GM12878 (cell line): ENCODE data around the gene KRAS. TPM values are rescaled to one million over a fixed set of nuclear protein-coding genes. Genes with fewer than 3 reads are reported as not detected.

Source experiments
- CBX3 ChIP-seq: fragments of 200-600 bp; sonication (generic); IDR thresholded peaks from 2 replicates; pipeline ENCODE4 v1.6.1; 2016; ENCODE audit warnings: low read depth, borderline replicate concordance
- CREB1 ChIP-seq: IDR thresholded peaks from 2 replicates; pipeline ENCODE4 v1.6.1; 2012; ENCODE audit warnings: low read depth, mild to moderate bottlenecking, inconsistent platforms
- EED ChIP-seq: sonication (generic); IDR thresholded peaks from 2 replicates; pipeline ENCODE4 v1.6.1; 2016; ENCODE audit warnings: antibody characterized with exemption, low read depth
- FOS ChIP-seq: IDR thresholded peaks from 3 replicates; pipeline ENCODE4 v1.6.1; 2011; ENCODE audit warnings: borderline replicate concordance; ENCODE audit not compliant: insufficient read length; ENCODE audit errors: extremely low read depth
- NR2C2 ChIP-seq: IDR thresholded peaks from 2 replicates; pipeline ENCODE4 v1.6.1; 2011; ENCODE audit warnings: borderline replicate concordance, low read depth; ENCODE audit not compliant: control insufficient read depth, insufficient read length
- PML ChIP-seq: IDR thresholded peaks from 2 replicates; pipeline ENCODE4 v1.6.1; 2012; ENCODE audit warnings: low read length, inconsistent platforms
- RCOR1 ChIP-seq: conservative IDR thresholded peaks from 2 replicates; pipeline ENCODE4 v1.6.1; 2012; ENCODE audit warnings: low read depth, low read length, improper control_type of control experiment
- SPI1 ChIP-seq: IDR thresholded peaks from 2 replicates; pipeline ENCODE4 v1.6.1; 2011; ENCODE audit warnings: low read depth, mild to moderate bottlenecking, low read length, moderate library complexity, borderline replicate concordance; ENCODE audit not compliant: insufficient read depth
- ZNF24 ChIP-seq: fragments of 450-650 bp; IDR thresholded peaks from 2 replicates; pipeline ENCODE4 v1.6.1; 2017; ENCODE audit warnings: antibody characterized with exemption, mild to moderate bottlenecking
- polyA plus RNA-seq, 11 experiments: library from polyadenylated mRNA; depleted of rRNA in 4 of 11; unstranded in 6 of 11; stranded (reverse) in 5 of 11; fragments of >200 nt; fragmentation: Nextera tagmentation in 4 of 11; fragmentation: Illumina TruSeq in 1 of 11; extraction: Ambion mirVana in 4 of 11; extraction: Trizol in 1 of 11; gene quantifications; 1 replicate in 1 of 11; 2 replicates in 10 of 11; pipeline versions ENCODE4 v1.2.1 to v1.2.3, GENCODE V29; 2011 to 2016; ENCODE audit warnings: inconsistent platforms in 2 of 11, missing spikeins in 2 of 11, low read depth in 1 of 11
- total RNA-seq, 4 experiments: library from RNA; depleted of rRNA in 3 of 4; stranded (reverse); fragments of >200 nt in 3 of 4; fragmentation: Illumina TruSeq in 1 of 4; extraction: Trizol in 1 of 4; gene quantifications; 2 replicates each; pipeline versions ENCODE4 v1.2.1 to v1.2.3, GENCODE V29; 2013 to 2021
- TF ChIP-seq, protein P1 (sequence below): fragments of 450-650 bp; IDR thresholded peaks from 2 replicates; pipeline ENCODE4 v1.6.1; 2016; ENCODE audit warnings: mild to moderate bottlenecking
- TF ChIP-seq, protein P2 (sequence below): fragments of 450-650 bp; IDR thresholded peaks from 2 replicates; pipeline ENCODE4 v1.6.1; 2017; ENCODE audit warnings: borderline replicate concordance
- TF ChIP-seq, protein P3 (sequence below): fragments of 450-650 bp; formaldehyde crosslinking; IDR thresholded peaks from 2 replicates; pipeline ENCODE4 v1.5.0; 2022; ENCODE audit warnings: mild to moderate bottlenecking, missing genetic modification characterization
- TF ChIP-seq, protein P4 (sequence below): fragments of 450-650 bp; IDR thresholded peaks from 2 replicates; pipeline ENCODE4 v1.6.1; 2017; ENCODE audit warnings: mild to moderate bottlenecking, moderate library complexity
- TF ChIP-seq, protein P5 (sequence below): fragments of 450-650 bp; IDR thresholded peaks from 2 replicates; pipeline ENCODE4 v1.6.1; 2014; ENCODE audit warnings: mild to moderate bottlenecking
- TF ChIP-seq, protein P6 (sequence below): IDR thresholded peaks from 2 replicates; pipeline ENCODE4 v1.6.1; 2012; ENCODE audit warnings: low read depth, low read length, improper control_type of control experiment

KRAS gene
- total and polyA plus RNA-seq, 10 of the 15 experiments (the other 5 are each of a cell fraction or from before 2014, with no cell fraction given) = 3.1 to 23.8 (median 8.0) TPM

DNA sequence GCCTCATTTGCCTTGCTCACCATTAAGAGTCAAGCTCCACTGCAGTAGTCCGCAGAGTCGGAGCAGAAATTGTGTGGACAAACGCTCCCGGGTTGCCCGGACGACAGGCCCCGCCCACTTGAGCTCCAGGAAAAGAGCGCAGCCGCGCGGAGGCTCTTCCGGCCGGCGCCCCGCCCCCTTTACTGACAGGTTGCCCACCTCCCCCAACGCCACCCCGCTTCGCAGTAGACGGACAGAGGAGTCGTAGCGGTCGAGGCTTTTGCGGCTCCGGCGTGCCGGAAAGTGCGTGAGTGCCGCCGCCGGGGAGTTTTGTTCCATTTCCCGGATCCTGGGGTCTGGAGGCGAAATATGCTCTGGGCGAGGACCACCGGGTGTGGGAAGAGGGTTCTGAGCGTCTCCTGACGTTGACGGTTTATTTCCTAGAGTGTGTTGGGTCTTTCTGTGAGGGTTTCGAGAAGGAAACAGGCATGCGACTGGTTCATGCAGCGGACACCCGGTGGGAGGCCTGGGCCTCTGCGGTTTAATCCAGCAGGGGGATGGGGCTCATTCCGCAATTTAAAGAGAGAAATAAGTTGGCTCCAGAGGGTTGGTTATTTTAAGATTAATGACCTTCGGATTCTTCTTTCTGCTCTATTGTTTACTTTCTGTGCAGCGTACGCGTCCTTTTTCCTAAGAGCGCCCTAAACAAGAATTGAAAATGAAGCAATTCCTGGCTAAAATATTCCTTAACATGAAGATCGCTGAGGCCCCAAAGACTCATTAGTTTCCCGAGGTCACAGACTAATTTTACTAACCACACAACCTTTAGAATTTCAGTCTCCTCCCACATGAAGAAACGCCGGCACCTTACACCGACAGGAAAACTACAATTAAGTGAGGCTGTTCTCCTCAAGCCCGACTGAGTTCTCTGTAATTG is 55.4 kb downstream of the KRAS start, which contains the start of the genes DNAI7 and ETFRF1 (continued):
- TF ChIP-seq, protein P1, sequence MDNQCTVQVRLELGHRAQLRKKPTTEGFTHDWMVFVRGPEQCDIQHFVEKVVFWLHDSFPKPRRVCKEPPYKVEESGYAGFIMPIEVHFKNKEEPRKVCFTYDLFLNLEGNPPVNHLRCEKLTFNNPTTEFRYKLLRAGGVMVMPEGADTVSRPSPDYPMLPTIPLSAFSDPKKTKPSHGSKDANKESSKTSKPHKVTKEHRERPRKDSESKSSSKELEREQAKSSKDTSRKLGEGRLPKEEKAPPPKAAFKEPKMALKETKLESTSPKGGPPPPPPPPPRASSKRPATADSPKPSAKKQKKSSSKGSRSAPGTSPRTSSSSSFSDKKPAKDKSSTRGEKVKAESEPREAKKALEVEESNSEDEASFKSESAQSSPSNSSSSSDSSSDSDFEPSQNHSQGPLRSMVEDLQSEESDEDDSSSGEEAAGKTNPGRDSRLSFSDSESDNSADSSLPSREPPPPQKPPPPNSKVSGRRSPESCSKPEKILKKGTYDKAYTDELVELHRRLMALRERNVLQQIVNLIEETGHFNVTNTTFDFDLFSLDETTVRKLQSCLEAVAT = peak; percentile 59; the same call in 1 of the 2 replicates
- no peak for TF ChIP-seq FOS
- no peak for TF ChIP-seq ZNF24
- TF ChIP-seq, protein P2, sequence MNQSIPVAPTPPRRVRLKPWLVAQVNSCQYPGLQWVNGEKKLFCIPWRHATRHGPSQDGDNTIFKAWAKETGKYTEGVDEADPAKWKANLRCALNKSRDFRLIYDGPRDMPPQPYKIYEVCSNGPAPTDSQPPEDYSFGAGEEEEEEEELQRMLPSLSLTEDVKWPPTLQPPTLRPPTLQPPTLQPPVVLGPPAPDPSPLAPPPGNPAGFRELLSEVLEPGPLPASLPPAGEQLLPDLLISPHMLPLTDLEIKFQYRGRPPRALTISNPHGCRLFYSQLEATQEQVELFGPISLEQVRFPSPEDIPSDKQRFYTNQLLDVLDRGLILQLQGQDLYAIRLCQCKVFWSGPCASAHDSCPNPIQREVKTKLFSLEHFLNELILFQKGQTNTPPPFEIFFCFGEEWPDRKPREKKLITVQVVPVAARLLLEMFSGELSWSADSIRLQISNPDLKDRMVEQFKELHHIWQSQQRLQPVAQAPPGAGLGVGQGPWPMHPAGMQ = 0 out of 2 replicates have a peak, but pooled peaks have one; percentile 48
- TF ChIP-seq, protein P3, sequence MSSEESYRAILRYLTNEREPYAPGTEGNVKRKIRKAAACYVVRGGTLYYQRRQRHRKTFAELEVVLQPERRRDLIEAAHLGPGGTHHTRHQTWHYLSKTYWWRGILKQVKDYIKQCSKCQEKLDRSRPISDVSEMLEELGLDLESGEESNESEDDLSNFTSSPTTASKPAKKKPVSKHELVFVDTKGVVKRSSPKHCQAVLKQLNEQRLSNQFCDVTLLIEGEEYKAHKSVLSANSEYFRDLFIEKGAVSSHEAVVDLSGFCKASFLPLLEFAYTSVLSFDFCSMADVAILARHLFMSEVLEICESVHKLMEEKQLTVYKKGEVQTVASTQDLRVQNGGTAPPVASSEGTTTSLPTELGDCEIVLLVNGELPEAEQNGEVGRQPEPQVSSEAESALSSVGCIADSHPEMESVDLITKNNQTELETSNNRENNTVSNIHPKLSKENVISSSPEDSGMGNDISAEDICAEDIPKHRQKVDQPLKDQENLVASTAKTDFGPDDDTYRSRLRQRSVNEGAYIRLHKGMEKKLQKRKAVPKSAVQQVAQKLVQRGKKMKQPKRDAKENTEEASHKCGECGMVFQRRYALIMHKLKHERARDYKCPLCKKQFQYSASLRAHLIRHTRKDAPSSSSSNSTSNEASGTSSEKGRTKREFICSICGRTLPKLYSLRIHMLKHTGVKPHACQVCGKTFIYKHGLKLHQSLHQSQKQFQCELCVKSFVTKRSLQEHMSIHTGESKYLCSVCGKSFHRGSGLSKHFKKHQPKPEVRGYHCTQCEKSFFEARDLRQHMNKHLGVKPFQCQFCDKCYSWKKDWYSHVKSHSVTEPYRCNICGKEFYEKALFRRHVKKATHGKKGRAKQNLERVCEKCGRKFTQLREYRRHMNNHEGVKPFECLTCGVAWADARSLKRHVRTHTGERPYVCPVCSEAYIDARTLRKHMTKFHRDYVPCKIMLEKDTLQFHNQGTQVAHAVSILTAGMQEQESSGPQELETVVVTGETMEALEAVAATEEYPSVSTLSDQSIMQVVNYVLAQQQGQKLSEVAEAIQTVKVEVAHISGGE = no peak
- no peak for TF ChIP-seq CBX3
- TF ChIP-seq CREB1 = peak; percentile 66
- no peak for TF ChIP-seq EED
- TF ChIP-seq PML = peak; percentile 72; the same call in 1 of the 2 replicates
- TF ChIP-seq, protein P4, sequence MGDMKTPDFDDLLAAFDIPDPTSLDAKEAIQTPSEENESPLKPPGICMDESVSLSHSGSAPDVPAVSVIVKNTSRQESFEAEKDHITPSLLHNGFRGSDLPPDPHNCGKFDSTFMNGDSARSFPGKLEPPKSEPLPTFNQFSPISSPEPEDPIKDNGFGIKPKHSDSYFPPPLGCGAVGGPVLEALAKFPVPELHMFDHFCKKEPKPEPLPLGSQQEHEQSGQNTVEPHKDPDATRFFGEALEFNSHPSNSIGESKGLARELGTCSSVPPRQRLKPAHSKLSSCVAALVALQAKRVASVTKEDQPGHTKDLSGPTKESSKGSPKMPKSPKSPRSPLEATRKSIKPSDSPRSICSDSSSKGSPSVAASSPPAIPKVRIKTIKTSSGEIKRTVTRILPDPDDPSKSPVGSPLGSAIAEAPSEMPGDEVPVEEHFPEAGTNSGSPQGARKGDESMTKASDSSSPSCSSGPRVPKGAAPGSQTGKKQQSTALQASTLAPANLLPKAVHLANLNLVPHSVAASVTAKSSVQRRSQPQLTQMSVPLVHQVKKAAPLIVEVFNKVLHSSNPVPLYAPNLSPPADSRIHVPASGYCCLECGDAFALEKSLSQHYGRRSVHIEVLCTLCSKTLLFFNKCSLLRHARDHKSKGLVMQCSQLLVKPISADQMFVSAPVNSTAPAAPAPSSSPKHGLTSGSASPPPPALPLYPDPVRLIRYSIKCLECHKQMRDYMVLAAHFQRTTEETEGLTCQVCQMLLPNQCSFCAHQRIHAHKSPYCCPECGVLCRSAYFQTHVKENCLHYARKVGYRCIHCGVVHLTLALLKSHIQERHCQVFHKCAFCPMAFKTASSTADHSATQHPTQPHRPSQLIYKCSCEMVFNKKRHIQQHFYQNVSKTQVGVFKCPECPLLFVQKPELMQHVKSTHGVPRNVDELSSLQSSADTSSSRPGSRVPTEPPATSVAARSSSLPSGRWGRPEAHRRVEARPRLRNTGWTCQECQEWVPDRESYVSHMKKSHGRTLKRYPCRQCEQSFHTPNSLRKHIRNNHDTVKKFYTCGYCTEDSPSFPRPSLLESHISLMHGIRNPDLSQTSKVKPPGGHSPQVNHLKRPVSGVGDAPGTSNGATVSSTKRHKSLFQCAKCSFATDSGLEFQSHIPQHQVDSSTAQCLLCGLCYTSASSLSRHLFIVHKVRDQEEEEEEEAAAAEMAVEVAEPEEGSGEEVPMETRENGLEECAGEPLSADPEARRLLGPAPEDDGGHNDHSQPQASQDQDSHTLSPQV = no peak
- TF ChIP-seq, protein P5, sequence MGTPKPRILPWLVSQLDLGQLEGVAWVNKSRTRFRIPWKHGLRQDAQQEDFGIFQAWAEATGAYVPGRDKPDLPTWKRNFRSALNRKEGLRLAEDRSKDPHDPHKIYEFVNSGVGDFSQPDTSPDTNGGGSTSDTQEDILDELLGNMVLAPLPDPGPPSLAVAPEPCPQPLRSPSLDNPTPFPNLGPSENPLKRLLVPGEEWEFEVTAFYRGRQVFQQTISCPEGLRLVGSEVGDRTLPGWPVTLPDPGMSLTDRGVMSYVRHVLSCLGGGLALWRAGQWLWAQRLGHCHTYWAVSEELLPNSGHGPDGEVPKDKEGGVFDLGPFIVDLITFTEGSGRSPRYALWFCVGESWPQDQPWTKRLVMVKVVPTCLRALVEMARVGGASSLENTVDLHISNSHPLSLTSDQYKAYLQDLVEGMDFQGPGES = no peak
- no peak for TF ChIP-seq RCOR1
- TF ChIP-seq, protein P6, sequence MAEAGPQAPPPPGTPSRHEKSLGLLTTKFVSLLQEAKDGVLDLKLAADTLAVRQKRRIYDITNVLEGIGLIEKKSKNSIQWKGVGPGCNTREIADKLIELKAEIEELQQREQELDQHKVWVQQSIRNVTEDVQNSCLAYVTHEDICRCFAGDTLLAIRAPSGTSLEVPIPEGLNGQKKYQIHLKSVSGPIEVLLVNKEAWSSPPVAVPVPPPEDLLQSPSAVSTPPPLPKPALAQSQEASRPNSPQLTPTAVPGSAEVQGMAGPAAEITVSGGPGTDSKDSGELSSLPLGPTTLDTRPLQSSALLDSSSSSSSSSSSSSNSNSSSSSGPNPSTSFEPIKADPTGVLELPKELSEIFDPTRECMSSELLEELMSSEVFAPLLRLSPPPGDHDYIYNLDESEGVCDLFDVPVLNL = no peak
- TF ChIP-seq NR2C2 = no peak
- TF ChIP-seq SPI1 = no peak
